GM23248 (cell line): ENCODE data around the gene SMAD1. TPM values are rescaled to one million over a fixed set of nuclear protein-coding genes. Genes with fewer than 3 reads are reported as not detected.
A peak's percentile ranks its signal among the peaks of the same experiment; 100 is the strongest.
"Not testable (repeated sequence)": the region's sequence is repeated elsewhere in the genome, so short reads cannot be mapped to it uniquely, and the experiment has no call there.

ENCODE experiments used
- DNase-seq: peaks from one replicate; pipeline ENCODE4 v3.0.0-alpha.2; 2015
- H2AFZ ChIP-seq: fragments of 200-600 bp; sonication (generic); 2 replicates; pipeline ENCODE4 v1.6.1; 2016; ENCODE audit warnings: antibody characterized with exemption
- H3F3A ChIP-seq: fragments of 200-600 bp; sonication (generic); 2 replicates; pipeline ENCODE4 v1.6.1; 2016; ENCODE audit warnings: mild to moderate bottlenecking, antibody characterized with exemption, mixed run types; ENCODE audit not compliant: insufficient read depth
- H3K27ac ChIP-seq: fragments of 200-600 bp; sonication (generic); 2 replicates; pipeline ENCODE4 v1.5.1; 2016; ENCODE audit warnings: mild to moderate bottlenecking
- H3K27me3 ChIP-seq: fragments of 200-600 bp; sonication (generic); replicated peaks from 2 replicates; pipeline ENCODE4 v1.6.1; 2016; ENCODE audit warnings: mild to moderate bottlenecking; ENCODE audit not compliant: insufficient read depth
- H3K36me3 ChIP-seq: fragments of 200-600 bp; sonication (generic); 2 replicates; pipeline ENCODE4 v1.6.1; 2016; ENCODE audit warnings: low read depth, mild to moderate bottlenecking
- H3K4me1 ChIP-seq: fragments of 200-600 bp; sonication (generic); 2 replicates; pipeline ENCODE4 v1.6.1; 2016; ENCODE audit warnings: mild to moderate bottlenecking; ENCODE audit not compliant: insufficient read depth
- H3K4me2 ChIP-seq: fragments of 200-600 bp; sonication (generic); one replicate; pipeline ENCODE4 v1.6.1; 2016; ENCODE audit warnings: mild to moderate bottlenecking; ENCODE audit not compliant: unreplicated experiment
- H3K4me3 ChIP-seq: fragments of 200-600 bp; sonication (generic); 2 replicates; pipeline ENCODE4 v1.5.1; 2016; ENCODE audit warnings: mild to moderate bottlenecking
- H3K79me2 ChIP-seq: fragments of 200-600 bp; sonication (generic); 2 replicates; pipeline ENCODE4 v1.6.1; 2016; ENCODE audit warnings: mild to moderate bottlenecking; ENCODE audit not compliant: insufficient read depth
- H3K9ac ChIP-seq: fragments of 200-600 bp; sonication (generic); 2 replicates; pipeline ENCODE4 v1.6.1; 2016; ENCODE audit warnings: mild to moderate bottlenecking
- H3K9me2 ChIP-seq: fragments of 200-600 bp; sonication (generic); 2 replicates; pipeline ENCODE4 v1.6.1; 2016; ENCODE audit warnings: mixed run types, mild to moderate bottlenecking, moderate library complexity; ENCODE audit not compliant: insufficient read depth
- H3K9me3 ChIP-seq: fragments of 200-600 bp; sonication (generic); one replicate; pipeline ENCODE4 v1.6.1; 2017; ENCODE audit warnings: low read depth
- H4K20me1 ChIP-seq: fragments of 200-600 bp; sonication (generic); 2 replicates; pipeline ENCODE4 v1.6.0; 2016; ENCODE audit not compliant: insufficient read depth
- EZH2 ChIP-seq: fragments of 200-600 bp; sonication (generic); IDR thresholded peaks from 2 replicates; pipeline ENCODE4 v1.6.1; 2018; ENCODE audit warnings: antibody characterized with exemption, mild to moderate bottlenecking; ENCODE audit not compliant: insufficient read depth, poor library complexity, severe bottlenecking
- EZH2phosphoT487 ChIP-seq: fragments of 200-600 bp; sonication (generic); IDR thresholded peaks from 2 replicates; pipeline ENCODE4 v1.6.1; 2018; ENCODE audit warnings: antibody characterized with exemption, moderate library complexity, mild to moderate bottlenecking, low read depth; ENCODE audit not compliant: insufficient read depth
- WGBS, 2 experiments: methylation state at CpG; one replicate each; pipeline ENCODE4 v1.1.6; 2015 to 2017; ENCODE audit warnings: low lambda C conversion rate in 2 of 2, low coverage in 1 of 2; ENCODE audit errors: missing lambda C conversion rate in 2 of 2; 5-methylcytosine and 5-hydroxymethylcytosine counted together
- in situ Hi-C: fragments of 300-500 bp; cut with MboI; formaldehyde crosslinking; loops from 2 replicates; pipeline ENCODE4 v1.15.0; 2020
- polyA plus RNA-seq: library from polyadenylated mRNA; unstranded; fragments of >200 nt; fragmentation: Nextera tagmentation; extraction: Ambion mirVana; gene quantifications from 2 replicates; pipeline ENCODE4 v1.2.1, GENCODE V29; 2016
- total RNA-seq: library from RNA; depleted of rRNA; stranded (reverse); fragments of >200 nt; shearing (Covaris generic); gene quantifications from 2 replicates; pipeline ENCODE4 v1.2.3, GENCODE V29; 2014

Gene SMAD1
- total and polyA plus RNA-seq, 2 experiments from 2014 or later, result 20.2 to 24.0 TPM

DNA sequence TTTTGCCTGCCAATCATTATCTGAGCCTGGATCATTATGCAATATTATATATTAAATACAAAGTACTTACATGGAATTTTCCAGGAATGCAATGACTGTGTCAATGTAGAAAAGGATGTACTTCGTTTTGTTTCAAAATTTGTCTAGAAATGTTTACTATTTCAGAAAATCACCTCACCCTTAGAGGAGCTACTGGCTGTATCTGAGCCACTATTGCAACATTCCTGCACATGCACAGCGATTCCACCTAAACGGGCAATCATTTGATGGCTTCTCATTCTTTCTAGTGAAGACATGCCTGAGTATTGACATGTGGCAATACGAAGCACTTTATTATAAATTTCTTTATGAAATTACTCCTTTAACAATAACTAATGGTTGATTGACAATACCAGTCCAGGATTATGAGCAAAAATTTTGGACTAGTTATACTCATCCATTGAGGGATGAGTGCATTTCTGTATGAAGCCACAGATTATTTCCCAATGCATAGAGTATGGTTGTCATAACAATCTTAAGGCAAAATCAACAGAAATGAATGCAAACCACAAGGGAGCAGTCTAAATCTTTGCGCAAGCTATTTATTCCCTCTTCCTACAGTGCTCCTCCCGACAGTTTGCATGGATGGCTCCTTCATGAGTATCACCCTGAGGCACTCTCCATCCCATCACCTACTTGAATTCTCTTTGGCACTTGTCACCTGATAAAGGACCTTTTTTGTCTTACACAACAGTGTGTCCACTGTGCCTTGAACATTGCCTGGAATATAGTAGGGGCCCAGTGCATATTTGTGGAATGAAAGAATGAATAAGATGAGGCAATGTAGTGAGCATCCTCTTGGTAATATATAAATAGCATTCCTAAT lies 101.8 kb downstream of the SMAD1 start:
- H3F3A ChIP-seq, result no peaks in the 10 kb centered on the region
- peak; percentile 28 for DNase-seq
- in situ Hi-C loops, result loop anchor here (25.0 kb wide), 1 partner anchor 1396 kb away; no protein-coding TSS in a partner anchor
- H4K20me1 ChIP-seq, result no peaks in the 10 kb centered on the region
- H3K79me2 ChIP-seq, result no peaks in the 10 kb centered on the region
- H3K9me3 ChIP-seq, result no peaks in the 10 kb centered on the region
- no peak overlapping the region for H3K4me2 ChIP-seq
- no peaks in the 10 kb centered on the region for H3K9me2 ChIP-seq
- H3K27me3 ChIP-seq, result peaks cover 5% of the 10 kb centered on the region; the same call in 1 of the 2 replicates
- no peaks in the 10 kb centered on the region for H3K36me3 ChIP-seq
- H3K9ac ChIP-seq, result no peak overlapping the region
- no peak overlapping the region for H3K4me3 ChIP-seq
- H2AFZ ChIP-seq, result no peak overlapping the region
- H3K27ac ChIP-seq, result no peak overlapping the region
- TF ChIP-seq EZH2 (no peak), EZH2phosphoT487 (no peak)
- no peaks in the 10 kb centered on the region for H3K4me1 ChIP-seq
- 63 to 65% methylated on average over 6 of the region's 6 CpGs for WGBS, 2 experiments

DNA sequence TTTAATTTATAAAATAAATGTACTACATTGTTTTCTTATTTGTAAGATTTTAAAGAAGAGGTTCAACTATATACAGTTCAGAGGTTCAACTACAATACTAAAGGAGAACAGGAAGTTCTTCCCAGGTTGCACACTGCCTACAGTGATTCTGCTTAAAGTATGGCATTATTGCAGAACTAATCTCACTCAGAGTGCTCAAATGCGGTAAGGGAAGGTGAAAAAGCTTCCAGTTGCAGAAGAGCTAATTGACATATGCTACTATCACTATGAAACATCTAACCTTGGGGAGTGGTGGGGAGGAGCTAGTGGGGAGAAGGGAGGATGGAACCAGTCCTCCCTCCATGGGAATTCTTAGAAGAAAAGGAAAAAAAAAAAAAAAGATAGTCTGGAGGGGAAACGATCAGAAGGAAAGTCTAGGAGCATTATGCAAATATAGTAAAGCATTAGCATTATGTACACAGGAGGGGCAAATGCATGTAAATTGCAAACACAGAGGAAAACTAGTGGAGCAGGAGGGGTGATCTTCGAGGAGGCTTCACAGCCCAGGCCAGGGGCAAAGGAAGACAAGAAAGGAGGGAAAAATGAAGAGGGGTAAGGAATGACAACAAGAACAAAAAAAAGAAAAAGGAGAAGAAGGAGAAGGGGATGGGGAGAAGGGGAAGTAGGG lies 105.6 kb downstream of the SMAD1 start:
- H3K36me3 ChIP-seq, result no peaks in the 10 kb centered on the region
- H3K9ac ChIP-seq, result no peak overlapping the region
- in situ Hi-C loops, result loop anchor here (25.0 kb wide), 1 partner anchor 1400 kb away; no protein-coding TSS in a partner anchor
- WGBS, 2 experiments, result 49 to 54% methylated on average over 3 of the region's 3 CpGs
- H3K79me2 ChIP-seq, result no peaks in the 10 kb centered on the region
- no peaks in the 10 kb centered on the region for H3F3A ChIP-seq
- H3K4me3 ChIP-seq, result no peak overlapping the region
- TF ChIP-seq EZH2phosphoT487 (no peak), EZH2 (no peak)
- H3K9me3 ChIP-seq, result no peaks in the 10 kb centered on the region
- H3K27ac ChIP-seq, result no peak overlapping the region
- no peaks in the 10 kb centered on the region for H3K4me1 ChIP-seq
- H3K9me2 ChIP-seq, result no peaks in the 10 kb centered on the region
- no peak overlapping the region for H3K4me2 ChIP-seq
- H3K27me3 ChIP-seq, result no peaks in the 10 kb centered on the region; the same call in 1 of the 2 replicates
- no peak overlapping the region for H2AFZ ChIP-seq
- H4K20me1 ChIP-seq, result no peaks in the 10 kb centered on the region
- DNase-seq, result no peak

DNA sequence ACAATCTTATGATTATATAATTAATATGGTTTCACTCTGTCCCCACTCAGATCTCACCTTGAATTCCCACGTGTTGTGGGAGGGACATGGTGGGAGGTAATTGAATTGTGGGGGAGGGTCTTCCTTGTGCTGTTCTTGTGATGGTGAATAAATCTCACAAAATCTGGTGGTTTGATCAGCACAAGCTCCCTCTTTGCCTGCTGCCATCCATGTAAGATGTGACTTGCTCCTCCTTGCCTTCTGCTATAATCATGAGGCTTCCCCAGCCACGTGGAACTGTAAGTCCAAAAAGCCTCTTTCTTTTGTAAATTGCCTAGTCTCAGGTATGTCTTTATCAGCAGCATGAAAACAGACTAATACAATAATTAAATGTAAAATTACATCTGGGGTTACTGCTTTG lies 107.7 kb downstream of the SMAD1 start:
- not testable (repeated sequence) for H3K36me3 ChIP-seq, H3K4me2 ChIP-seq, H3K27ac ChIP-seq, H3F3A ChIP-seq, DNase-seq, H3K9me2 ChIP-seq, H3K79me2 ChIP-seq, H2AFZ ChIP-seq, H3K9me3 ChIP-seq, H3K4me3 ChIP-seq, H3K4me1 ChIP-seq, H3K9ac ChIP-seq, H4K20me1 ChIP-seq, H3K27me3 ChIP-seq
- 34 to 49% methylated on average over 2 of the region's 2 CpGs for WGBS, 2 experiments
- in situ Hi-C loops, result loop anchor here (25.0 kb wide), 1 partner anchor 1402 kb away; no protein-coding TSS in a partner anchor

DNA sequence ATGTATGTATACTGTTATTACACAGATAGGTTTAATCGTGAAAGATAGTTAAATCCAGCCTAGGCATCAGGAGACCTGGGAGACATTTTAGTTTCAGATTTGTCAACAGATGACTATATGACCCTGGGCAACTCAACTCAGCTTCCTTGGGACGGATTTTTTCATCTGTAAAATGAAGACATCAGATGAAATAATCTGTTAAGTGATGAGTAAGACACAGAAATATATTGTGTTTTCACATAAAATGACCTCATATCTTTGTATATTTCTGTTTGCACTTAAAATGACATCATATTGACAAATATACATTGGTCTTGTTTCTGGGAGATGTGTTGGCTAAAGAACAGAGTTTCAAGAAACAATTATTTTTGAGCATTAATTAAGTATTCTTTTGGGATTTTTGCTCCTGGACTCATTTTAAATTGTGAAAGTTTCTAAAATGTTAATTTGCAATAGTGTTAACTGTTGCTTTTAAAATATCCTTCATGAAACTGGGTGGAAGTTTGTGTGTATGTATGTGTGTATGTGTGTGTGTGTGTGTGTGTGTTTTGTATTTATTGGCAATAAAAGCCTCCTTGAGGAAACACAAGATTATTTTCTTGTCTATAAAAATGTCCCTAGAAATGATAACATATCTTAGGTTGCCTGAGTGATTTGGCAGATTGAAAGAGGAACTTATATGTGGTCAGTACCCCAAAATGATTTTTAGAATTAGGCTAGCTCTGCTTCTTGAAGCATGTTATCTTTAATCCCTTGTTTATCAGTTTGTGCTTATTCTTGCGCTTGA lies 108.5 kb downstream of the SMAD1 start:
- in situ Hi-C loops, result loop anchor here (25.0 kb wide), 1 partner anchor 1403 kb away; no protein-coding TSS in a partner anchor
- no peaks in the 10 kb centered on the region for H3K9me3 ChIP-seq
- 58 to 64% methylated on average over 3 of the region's 3 CpGs for WGBS, 2 experiments
- no peaks in the 10 kb centered on the region for H3F3A ChIP-seq
- no peaks in the 10 kb centered on the region for H3K9me2 ChIP-seq
- H3K36me3 ChIP-seq, result no peaks in the 10 kb centered on the region
- no peak overlapping the region for H2AFZ ChIP-seq
- H3K9ac ChIP-seq, result no peak overlapping the region
- no peaks in the 10 kb centered on the region for H4K20me1 ChIP-seq
- H3K4me2 ChIP-seq, result no peak overlapping the region
- H3K27me3 ChIP-seq, result no peaks in the 10 kb centered on the region; the same call in none of the 2 replicates
- H3K27ac ChIP-seq, result no peak overlapping the region
- H3K4me3 ChIP-seq, result no peak overlapping the region
- H3K4me1 ChIP-seq, result no peaks in the 10 kb centered on the region
- peak; percentile 14 for DNase-seq
- H3K79me2 ChIP-seq, result no peaks in the 10 kb centered on the region
- no peak for TF ChIP-seq EZH2
- TF ChIP-seq EZH2phosphoT487, result no peak
